NCI-H446 treated with DMSO at 0.1 percent for 48 hours (cell line): ENCODE results near the gene C1orf141.
"Not testable (repeated sequence)": the region's sequence is repeated elsewhere in the genome, so short reads cannot be mapped to it uniquely, and the experiment has no call there.

Experiments
- DNase-seq: peaks from one replicate; lab custom pipeline; 2025; lab: John Stamatoyannopoulos, UW

Gene C1orf141

DNA sequence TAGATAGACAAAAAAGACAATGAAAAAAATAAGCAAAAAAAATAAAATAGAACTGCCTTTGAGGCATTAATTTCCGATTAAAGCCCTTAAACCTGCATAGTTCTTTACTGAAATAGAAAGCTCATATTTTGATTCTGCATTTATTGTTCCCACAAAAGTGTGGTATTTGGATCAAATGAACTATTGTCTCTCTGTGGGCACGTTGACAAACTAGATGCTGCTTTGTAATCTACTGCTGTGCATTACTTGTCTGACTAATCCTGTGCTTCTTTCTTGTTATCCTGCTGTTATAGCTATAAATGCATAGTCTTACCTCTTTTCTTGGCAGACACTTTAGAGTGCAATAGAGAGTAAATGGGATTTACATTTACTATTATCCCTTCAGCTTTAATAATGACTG, 49.4 kb downstream of the C1orf141 start:
- no peak for DNase-seq

DNA sequence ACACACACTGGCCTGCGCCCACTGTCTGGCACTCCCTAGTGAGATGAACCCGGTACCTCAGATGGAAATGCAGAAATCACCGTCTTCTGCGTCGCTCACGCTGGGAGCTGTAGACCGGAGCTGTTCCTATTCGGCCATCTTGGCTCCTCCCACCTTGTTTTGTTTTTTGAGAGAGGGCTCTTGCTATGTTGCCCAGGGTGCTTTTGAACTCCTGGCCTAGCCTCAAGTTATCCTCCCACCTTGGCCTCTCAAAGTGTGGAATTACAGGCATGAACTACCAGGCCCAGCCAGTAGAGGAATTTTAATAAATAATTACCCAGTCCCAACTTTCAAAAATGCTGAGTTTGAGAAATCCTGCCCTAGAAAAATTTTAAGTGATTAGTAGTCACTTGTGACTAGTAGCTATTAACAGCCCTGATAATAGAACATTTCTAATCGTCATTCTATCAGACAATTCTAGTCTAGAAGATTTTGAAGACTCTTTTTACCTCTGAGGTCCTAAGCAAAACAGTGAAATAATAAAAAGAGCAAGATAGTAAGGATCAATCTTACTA, 49.9 kb downstream of the C1orf141 start:
- DNase-seq, result no peak

GRCh38 chr1:67078291-67078690, 56.5 kb downstream of the C1orf141 start:
- DNase-seq, result no peak

- no peak for DNase-seq
Measured at GRCh38 chr1:67077593-67077992, 57.2 kb downstream of the C1orf141 start.

DNA sequence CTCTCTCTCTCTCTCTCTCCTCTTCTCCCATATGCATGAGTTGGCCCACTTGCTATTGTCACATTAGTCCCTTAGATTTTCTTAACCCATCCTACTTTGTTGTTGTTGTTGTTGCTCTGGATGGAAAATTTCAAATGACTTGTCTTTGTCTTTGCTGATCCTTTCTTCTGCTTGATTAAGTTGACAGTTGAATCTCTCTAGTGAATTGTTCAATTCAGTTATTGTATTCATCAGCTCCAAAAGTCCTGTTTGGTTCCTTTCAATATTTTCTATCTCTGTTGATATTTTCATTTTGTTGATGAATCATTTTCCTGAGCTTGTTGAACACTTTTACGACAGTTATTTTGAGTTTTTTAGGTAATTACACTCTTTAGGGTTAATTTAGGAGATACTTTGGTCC, 62.0 kb downstream of the C1orf141 start:
- DNase-seq, result no peak

- DNase-seq, result not testable (repeated sequence)
Measured at GRCh38 chr1:67067655-67068054, 67.1 kb downstream of the C1orf141 start.

DNA sequence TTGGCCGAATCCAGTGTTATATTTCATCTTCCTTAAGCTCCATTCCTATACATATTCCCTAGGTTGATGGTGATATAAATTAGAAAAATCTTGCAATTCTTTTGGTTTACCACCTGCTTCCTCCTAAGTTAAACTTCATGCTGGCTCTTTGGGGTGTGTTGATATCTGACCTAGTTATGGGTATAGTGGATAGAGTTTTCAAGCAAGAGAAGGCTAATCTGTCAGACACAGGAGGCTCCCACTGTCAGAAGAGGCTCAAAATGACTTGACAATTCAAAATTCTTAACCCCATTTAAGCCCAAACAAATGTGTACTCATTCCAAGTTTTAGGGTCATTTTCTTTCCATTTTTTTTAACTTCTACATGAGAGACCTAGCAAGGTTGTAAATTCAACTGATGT, 72.4 kb downstream of the C1orf141 start:
- no peak for DNase-seq

DNA sequence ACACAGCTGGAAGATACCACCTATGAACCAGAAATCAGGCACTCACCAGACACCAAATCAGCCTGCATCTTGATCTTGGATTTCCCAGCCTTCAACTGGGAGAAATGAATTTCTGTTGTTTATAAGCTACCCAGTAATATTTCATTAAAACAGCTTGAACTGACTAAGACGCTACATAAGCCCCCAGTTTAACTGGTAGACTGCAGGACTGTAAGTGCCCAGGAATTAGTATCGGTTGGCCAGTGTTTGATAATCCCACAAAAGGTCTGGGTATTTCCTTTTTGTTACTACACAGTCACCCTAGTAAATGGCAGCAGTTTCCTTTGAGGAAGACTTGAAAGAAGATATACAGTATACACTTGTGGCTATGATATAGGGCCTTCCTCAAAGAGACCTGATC, 73.5 kb downstream of the C1orf141 start:
- no peak for DNase-seq

GRCh38 chr1:67060811-67061218, 74.0 kb downstream of the C1orf141 start:
- DNase-seq, result no peak

DNA sequence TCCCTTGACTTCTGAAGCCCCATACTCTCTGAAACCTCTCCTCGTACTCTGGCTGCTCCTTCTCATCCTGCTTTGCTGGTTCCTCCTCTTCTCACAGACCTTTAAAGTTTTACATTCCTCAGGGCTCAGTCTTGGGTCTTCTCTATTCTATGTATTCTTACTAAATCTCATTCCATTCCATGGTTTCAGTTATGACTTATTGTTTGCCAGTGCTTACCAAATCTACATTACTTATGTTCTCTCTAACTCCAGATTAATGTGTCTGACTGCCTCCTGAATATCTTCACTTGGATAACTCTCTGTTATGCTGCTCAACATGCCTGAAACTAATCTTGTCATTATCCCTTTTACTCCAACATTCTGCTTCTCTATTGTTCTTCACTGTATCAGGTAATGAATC, 75.4 kb downstream of the C1orf141 start:
- DNase-seq, result no peak

DNA sequence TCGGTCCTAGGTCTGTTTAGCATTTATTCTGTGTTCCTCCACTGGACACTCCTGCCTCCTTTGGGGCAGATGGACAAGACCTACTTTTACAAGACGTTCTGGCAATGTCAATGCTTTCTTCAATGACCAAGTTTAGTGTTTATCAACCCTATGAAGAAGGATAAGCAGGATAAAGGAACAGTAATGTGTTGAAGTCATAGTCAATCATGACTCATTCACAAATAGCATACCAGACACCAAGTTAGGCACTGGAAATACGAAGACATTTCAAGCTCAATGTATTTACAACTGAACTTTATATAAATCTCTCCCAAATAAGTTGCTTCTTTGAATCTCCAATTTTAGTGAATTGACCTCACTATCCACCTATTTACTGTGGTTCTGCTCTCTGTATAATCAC, 76.0 kb downstream of the C1orf141 start:
- no peak for DNase-seq

DNA sequence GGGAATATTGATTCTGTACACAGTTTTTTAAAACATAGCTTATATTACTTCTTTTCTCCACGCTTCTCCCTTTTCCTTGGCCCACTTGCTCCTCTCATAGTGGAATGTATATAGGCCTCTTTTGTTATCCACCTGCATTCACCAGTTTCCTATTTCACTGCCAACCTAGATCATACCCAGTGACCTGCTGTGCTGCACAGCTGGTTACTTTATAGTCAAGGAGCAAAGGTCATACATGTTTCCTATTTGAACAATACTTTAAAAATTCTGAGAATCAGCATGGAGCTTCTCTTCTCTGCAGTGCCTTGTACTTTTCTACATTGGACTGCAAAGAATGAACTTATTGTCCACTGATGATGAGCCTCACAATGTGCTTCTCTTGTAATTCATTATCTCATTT, 76.5 kb downstream of the C1orf141 start:
- no peak for DNase-seq

DNA sequence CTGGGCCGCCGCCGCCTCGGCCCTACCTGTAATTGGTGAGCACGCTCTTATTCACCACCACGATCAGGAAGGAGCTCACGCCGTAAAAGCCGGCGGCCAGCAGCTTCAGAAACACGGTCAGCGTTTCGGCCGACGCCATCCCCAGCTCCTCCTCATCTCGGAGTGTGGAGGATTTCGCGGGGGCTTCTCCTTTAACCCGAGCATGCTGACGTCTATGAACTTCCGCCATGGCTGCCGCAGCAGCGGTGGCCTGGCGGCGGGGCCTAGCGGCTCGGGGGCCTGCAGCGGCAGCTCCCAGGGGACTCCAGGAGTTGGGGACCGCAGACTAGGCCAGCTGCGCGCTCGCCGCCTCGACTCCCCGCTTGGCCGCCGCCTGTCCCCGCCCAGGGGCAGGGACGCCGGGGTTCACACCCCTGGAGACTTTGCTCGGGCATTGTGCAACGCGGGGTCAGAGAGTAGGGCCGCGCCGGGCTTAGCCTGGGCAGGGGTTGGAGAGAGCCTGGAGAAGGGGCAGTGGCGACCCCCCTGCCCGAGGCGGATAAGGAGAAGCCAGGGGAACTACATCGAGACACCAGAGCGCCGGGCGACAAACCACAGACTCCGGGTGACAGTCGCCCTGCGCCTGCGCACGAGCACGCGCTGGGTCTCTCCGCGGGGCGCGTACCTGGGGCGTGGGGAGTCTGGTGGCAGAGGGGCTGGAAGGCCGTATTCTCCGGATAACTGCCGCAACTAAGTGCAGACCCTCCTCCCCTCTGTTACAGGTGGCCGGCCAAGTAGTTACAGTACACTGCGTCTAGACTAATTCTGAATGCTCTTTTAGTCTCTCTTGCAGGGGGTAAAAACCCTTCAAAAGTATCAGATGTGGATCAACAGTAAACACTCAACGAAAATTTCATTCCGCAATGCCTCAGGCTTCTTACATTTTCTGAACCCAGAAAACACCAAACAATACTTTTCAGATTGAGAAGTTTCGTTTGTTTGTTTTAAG, 80.7 kb downstream of the C1orf141 start, which contains the start of gene SLC35D1:
SLC35D1 (minus strand) TSS at position 364 of the 988 bp plus-strand sequence; CDS start at position 229, 135 bp downstream.
- DNase-seq, result peak; percentile 23

DNA sequence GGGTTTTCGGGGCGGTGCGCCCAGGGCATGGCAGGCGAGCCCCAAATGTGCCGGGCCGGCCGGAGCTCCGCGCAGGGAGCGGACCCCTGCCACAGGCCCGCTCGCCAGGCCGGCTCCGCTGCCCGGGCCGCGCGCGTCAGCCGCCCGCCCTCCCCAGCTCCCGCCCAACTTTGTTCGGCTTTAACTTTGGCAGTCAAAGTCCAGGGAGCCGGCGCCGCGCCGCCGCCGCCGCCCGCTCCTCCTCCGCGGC, 81.3 kb downstream of the C1orf141 start:
- DNase-seq, result no peak

DNA sequence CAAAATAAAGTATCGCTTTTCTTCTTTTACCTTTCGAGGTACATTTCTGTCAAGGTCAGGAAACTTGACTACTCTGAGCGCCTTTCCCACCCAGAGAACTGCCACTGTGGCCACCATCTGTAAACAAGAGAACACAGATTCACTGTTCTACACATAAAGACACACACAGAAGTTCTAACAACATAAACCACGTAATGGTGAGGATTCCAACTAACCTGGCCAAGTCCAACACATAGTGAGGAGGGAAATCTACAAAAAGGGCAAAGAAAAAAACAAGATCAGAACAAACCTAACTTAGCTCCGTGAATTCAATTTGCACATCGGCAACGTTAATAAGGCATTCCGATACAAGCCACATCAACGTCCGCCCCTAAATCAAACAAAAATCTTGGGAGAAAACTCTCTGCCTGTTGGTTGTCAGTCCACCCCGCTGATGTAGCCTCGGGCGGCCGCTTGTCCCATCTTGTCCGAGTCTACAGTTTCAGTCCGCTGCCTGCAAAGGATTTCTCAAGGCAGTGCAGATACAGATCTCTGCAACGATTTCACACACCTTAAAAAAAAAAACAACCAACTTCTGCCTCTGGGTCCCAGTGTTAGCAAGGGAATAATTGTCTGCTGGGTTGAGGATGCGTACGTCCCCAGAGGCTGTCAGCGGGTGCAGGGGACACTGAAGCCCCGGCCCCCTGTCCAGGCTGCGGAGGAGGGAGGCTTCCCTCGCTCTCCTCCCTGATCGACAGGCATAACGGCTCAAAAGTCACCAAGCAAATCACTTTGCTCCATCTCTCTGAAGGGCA, 81.8 kb downstream of the C1orf141 start:
- no peak for DNase-seq

GRCh38 chr1:67051196-67051595, 83.6 kb downstream of the C1orf141 start:
- no peak for DNase-seq

DNA sequence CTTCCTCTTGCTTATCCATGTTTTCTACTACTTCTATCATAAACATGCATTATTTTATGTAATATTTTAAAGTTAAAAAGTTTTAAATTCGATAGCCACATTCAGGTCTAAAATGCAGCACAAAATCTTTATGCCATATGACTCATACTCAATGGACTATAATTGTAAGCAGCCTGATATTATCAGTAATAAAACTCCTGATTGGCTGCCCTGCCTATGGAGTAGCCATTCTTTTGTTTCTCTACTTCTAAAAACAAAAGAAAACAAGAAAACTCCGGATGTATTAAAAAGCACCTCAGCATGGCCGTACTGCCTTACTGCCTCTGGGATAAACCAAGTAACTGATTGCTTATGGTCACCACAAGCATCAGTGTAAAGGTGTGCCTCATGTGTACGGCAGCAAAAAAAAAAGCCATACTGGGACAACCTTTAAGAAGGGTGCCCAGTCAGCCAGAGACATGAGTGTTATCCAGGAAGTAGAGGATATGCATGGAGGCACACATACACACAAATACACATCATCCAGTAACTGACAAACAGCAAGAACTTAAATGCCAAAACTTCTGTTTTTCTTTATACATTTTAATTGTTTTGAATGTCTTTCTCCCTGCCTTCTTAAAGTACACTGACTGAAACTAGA, 90.0 kb downstream of the C1orf141 start:
- DNase-seq, result no peak

- DNase-seq, result no peak
Measured at GRCh38 chr1:67043366-67043765, 91.4 kb downstream of the C1orf141 start.
